Measurements from ENCODE around the gene FAT1.

The FAT1 gene

DNA sequence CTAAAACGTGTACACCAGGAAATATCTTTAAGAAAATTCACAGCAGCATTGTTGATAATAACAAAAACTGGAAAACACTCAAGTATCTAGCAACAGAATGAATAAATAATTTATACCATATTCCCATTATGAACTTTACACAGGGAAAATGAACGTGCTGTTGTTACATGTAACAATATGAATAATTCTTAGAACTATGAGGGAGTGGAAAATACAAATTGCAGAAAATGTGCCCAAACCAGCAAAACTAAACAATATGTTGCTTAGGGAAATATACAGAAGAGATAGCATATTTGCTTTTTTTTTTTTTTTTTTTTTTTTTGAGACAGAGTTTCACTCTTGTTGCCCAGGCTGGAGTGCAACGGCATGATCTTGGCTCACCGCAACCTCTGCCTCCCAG lies 14.8 kb upstream of the FAT1 start:
- no peak overlapping the region for H3K4me3 ChIP-seq (replicated peaks in 1 of 2; ENCODE audit: low read depth in 2 of 2, low read length in 2 of 2)
- TF ChIP-seq, protein P1, sequence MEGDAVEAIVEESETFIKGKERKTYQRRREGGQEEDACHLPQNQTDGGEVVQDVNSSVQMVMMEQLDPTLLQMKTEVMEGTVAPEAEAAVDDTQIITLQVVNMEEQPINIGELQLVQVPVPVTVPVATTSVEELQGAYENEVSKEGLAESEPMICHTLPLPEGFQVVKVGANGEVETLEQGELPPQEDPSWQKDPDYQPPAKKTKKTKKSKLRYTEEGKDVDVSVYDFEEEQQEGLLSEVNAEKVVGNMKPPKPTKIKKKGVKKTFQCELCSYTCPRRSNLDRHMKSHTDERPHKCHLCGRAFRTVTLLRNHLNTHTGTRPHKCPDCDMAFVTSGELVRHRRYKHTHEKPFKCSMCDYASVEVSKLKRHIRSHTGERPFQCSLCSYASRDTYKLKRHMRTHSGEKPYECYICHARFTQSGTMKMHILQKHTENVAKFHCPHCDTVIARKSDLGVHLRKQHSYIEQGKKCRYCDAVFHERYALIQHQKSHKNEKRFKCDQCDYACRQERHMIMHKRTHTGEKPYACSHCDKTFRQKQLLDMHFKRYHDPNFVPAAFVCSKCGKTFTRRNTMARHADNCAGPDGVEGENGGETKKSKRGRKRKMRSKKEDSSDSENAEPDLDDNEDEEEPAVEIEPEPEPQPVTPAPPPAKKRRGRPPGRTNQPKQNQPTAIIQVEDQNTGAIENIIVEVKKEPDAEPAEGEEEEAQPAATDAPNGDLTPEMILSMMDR (IDR thresholded peaks at IDR 0.05; ENCODE audit: low read depth, low read length), result no peak
- no peak for DNase-seq (ENCODE audit: low read depth in 2 of 2)

DNA sequence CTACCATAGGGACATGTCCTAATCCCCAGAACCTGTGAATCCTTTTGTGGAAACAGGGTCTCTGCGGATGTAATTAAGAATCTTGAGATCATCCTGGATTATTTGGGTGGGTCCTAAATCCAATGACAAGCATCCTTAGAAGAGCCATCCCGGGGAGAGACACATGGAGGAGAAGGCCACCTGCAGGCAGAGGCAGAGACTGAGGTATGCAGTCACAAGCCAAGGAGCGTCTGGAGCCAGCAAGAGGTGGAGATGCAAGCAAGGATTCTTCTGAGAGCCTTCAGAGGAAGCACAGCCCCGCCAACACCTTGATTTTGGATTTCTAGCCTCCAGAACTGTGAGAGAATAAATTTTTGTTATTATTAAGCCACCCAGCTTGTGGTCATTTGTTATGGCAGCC lies 13.8 kb upstream of the FAT1 start:
- DNase-seq (ENCODE audit: low read depth in 2 of 2), result no peak
- TF ChIP-seq, protein P1 (IDR thresholded peaks at IDR 0.05; ENCODE audit: low read depth, low read length), result no peak
- no peak overlapping the region for H3K4me3 ChIP-seq (replicated peaks in 1 of 2; ENCODE audit: low read depth in 2 of 2, low read length in 2 of 2)

DNA sequence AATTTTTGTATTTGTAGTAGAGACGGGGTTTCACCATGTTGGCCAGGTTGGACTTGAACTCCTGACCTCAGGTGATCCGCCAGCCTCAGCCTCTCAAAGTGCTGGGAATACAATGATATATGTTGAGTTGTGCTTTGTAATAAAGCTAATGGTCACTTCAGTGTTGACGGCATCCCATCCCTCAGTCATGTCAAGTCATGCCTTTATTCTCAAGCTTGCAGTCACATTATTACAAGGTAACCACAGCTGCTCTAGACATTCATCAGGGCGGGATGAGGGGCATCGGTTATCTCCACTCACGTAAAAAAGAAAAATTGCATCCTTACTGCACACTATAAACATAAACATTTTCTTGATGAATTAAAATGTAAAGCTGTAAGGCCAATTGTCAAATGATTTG lies 12.8 kb upstream of the FAT1 start:
- TF ChIP-seq, protein P1 (IDR thresholded peaks at IDR 0.05; ENCODE audit: low read depth, low read length), result no peak
- no peak for DNase-seq (ENCODE audit: low read depth in 2 of 2)

DNA sequence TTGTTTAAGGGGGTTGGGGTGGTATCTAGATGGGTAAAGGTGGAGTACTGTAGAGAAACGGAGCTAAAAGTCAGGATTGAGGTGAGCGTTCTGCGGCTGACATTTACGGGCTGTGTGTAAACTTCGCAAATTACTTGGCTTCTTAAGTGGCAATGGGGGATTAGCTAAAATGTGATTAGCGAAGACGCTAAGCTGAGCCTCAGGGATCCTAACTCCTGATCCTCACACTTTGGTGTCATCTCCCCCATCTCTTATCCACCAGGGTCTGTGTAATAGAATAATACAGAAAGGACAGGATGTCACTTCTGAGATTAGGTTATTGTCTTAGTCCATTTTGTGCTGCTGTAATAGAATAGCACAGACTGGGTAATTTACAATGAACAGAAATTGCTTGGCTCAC lies 10.6 kb upstream of the FAT1 start:
- DNase-seq (ENCODE audit: low read depth in 2 of 2), result no peak
- TF ChIP-seq, protein P1 (IDR thresholded peaks at IDR 0.05; ENCODE audit: low read depth, low read length), result no peak
- no peak overlapping the region for H3K4me3 ChIP-seq (replicated peaks in 1 of 2; ENCODE audit: low read depth in 2 of 2, low read length in 2 of 2)

More for the DNA sequence above, 12.8 kb upstream of the FAT1 start:
- H3K4me3 ChIP-seq (replicated peaks in 1 of 2; ENCODE audit: low read depth in 2 of 2, low read length in 2 of 2), result no peak overlapping the region

DNA sequence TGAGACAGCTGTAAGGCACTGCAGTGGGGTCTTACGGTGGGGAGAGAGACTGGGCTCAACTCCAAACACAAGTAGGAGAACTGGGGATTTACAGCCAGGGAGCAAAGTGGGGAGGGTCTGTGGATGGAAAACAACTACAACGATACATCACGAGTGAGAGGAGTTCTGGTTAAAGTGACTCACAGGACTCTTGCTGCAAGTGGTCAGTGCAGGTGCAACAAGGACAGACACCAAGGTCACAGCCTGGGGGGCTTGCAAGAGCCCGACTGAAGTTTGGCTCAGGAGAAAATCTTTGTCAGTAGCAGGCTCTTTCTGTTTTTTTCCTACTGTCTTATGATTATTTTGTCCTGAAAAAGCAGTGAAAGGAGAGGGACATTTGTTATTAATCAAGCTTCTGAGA lies 10.1 kb upstream of the FAT1 start:
- H3K4me3 ChIP-seq (replicated peaks in 1 of 2; ENCODE audit: low read depth in 2 of 2, low read length in 2 of 2), result no peak overlapping the region
- TF ChIP-seq, protein P1 (IDR thresholded peaks at IDR 0.05; ENCODE audit: low read depth, low read length), result no peak
- no peak for DNase-seq (ENCODE audit: low read depth in 2 of 2)

DNA sequence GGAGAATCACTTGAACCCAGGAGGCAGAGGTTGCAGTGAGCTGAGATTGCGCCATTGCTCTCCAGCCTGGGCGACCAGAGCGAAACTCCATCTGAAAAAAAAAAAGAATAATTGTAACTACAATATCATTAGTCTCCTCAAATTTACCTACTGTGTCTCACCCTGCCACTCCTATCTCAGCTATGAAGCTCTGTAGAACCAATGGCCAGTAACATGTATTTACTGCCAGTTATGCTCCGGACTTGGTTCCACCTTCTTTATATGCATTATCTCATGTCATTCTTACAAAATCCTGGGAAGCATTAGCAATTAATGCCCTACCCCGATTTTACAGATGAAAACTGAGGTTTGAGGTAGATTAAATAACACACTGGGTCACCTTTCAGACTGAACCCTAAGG lies 7.0 kb upstream of the FAT1 start:
- TF ChIP-seq, protein P1 (IDR thresholded peaks at IDR 0.05; ENCODE audit: low read depth, low read length), result no peak
- no peak for DNase-seq (ENCODE audit: low read depth in 2 of 2)
- no peak overlapping the region for H3K4me3 ChIP-seq (replicated peaks in 1 of 2; ENCODE audit: low read depth in 2 of 2, low read length in 2 of 2)

DNA sequence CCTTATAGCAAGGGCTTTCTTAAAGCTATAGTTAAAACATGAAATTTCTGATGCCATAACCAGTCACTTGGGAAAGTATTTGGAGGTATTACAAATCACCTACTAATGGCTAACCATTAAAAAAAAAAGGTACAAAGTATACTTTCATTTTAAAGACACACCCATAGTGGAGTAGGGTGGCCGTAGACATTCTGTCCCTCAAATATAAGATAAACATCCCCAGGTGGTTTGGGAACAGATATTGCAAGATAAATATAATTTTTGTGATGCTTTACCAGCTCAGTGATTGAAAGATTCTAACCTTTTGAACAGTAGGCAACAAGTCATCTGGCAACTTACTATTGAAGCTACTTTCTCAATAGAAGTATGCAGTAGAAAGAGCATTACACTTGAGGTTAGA lies 6.2 kb upstream of the FAT1 start:
- TF ChIP-seq, protein P1 (IDR thresholded peaks at IDR 0.05; ENCODE audit: low read depth, low read length), result no peak
- no peak for DNase-seq (ENCODE audit: low read depth in 2 of 2)
- no peak overlapping the region for H3K4me3 ChIP-seq (replicated peaks in 1 of 2; ENCODE audit: low read depth in 2 of 2, low read length in 2 of 2)
